Caco-2 (cell line): Measurements from ENCODE around the gene MRS2. TPM values are rescaled to one million over a fixed set of nuclear protein-coding genes. Genes with fewer than 3 reads are reported as not detected.
"Not testable (repeated sequence)": the region's sequence is repeated elsewhere in the genome, so short reads cannot be mapped to it uniquely, and the experiment has no call there.

Experiments used
- BruUV-seq: library from RNA; stranded (reverse); fragments of 400-500 nt; replicated peaks from 2 replicates; lab custom pipeline; 2021; lab: Mats Ljungman, UMichigan
- CTCF ChIA-PET: fragments of 300-600 bp; sonication (Branson Sonifier 250); formaldehyde crosslinking; loops from one replicate; lab custom pipeline; 2022; ENCODE audit warnings: antibody characterized with exemption; lab: Charles Lee
- POLR2A ChIA-PET: fragments of 300-600 bp; sonication (Branson Sonifier 250); formaldehyde crosslinking; loops from one replicate; lab custom pipeline; 2022; ENCODE audit warnings: antibody characterized with exemption; lab: Charles Lee
- DNase-seq, 2 experiments: peaks; one replicate each; pipeline versions ENCODE4 v3.0.0 to v3.0.0-alpha.2; 2020 to 2022
- H3K27me3 ChIP-seq: replicated peaks from 2 replicates; pipeline ENCODE4 v1.6.0; 2011; ENCODE audit warnings: low read length; ENCODE audit not compliant: control insufficient read depth, insufficient read depth
- H3K36me3 ChIP-seq: 2 replicates; pipeline ENCODE4 v1.5.1; 2011; ENCODE audit warnings: low read length; ENCODE audit not compliant: control insufficient read depth, insufficient read depth
- H3K4me1 ChIP-seq: fragments of 250-450 bp; sonication (Bioruptor Pico); 2 replicates; pipeline ENCODE4 v1.5.1; 2020; ENCODE audit warnings: mild to moderate bottlenecking
- H3K4me3 ChIP-seq: 2 replicates; pipeline ENCODE4 v1.5.1; 2011; ENCODE audit warnings: low read depth, mild to moderate bottlenecking, control low read depth, low read length
- H3K9me3 ChIP-seq: fragments of 250-450 bp; sonication (Bioruptor Pico); 2 replicates; pipeline ENCODE4 v1.5.1; 2020; ENCODE audit warnings: mild to moderate bottlenecking, moderate library complexity
- H3K27ac Mint-ChIP-seq: one replicate; pipeline ENCODE4 v1.8.0; 2022; ENCODE audit warnings: mixed read lengths; ENCODE audit not compliant: unreplicated experiment
- H3K27me3 Mint-ChIP-seq: one replicate; pipeline ENCODE4 v1.8.0; 2022; ENCODE audit warnings: mixed read lengths; ENCODE audit not compliant: insufficient read depth, unreplicated experiment
- H3K36me3 Mint-ChIP-seq: one replicate; pipeline ENCODE4 v1.8.0; 2022; ENCODE audit warnings: mild to moderate bottlenecking, mixed read lengths; ENCODE audit not compliant: insufficient read depth, unreplicated experiment
- H3K4me1 Mint-ChIP-seq: one replicate; pipeline ENCODE4 v1.8.0; 2022; ENCODE audit warnings: low read depth, mixed read lengths; ENCODE audit not compliant: unreplicated experiment
- H3K4me3 Mint-ChIP-seq: one replicate; pipeline ENCODE4 v1.8.0; 2022; ENCODE audit warnings: mild to moderate bottlenecking, moderate library complexity, mixed read lengths; ENCODE audit not compliant: unreplicated experiment
- H3K9me3 Mint-ChIP-seq: one replicate; pipeline ENCODE4 v1.8.0; 2022; ENCODE audit warnings: mixed read lengths; ENCODE audit not compliant: unreplicated experiment
- CTCF ChIP-seq, 2 experiments: fragments of 200-600 bp in 1 of 2; IDR thresholded peaks; 1 replicate in 1 of 2; 2 replicates in 1 of 2; pipeline versions ENCODE4 v1.5.1 to v1.8.0; 2011 to 2022; ENCODE audit warnings: antibody characterized with exemption in 1 of 2, control low read depth in 1 of 2, inconsistent platforms in 1 of 2, low read depth in 1 of 2, low read length in 1 of 2, mild to moderate bottlenecking in 1 of 2, moderate library complexity in 1 of 2; ENCODE audit not compliant: insufficient read depth in 1 of 2, severe bottlenecking in 1 of 2, unreplicated experiment in 1 of 2
- intact Hi-C: fragments of 100-400 bp; cut with micrococcal nuclease; formaldehyde crosslinking; loops from one replicate; pipeline ENCODE4 v1.10.0; 2022; ENCODE audit not compliant: unreplicated experiment
- total RNA-seq: library from RNA; stranded (reverse); gene quantifications from 2 replicates; pipeline ENCODE4 v1.2.3, GENCODE V29; 2022

MRS2 gene
- total RNA-seq, 1 experiment from 2014 or later = 62.3 TPM

DNA sequence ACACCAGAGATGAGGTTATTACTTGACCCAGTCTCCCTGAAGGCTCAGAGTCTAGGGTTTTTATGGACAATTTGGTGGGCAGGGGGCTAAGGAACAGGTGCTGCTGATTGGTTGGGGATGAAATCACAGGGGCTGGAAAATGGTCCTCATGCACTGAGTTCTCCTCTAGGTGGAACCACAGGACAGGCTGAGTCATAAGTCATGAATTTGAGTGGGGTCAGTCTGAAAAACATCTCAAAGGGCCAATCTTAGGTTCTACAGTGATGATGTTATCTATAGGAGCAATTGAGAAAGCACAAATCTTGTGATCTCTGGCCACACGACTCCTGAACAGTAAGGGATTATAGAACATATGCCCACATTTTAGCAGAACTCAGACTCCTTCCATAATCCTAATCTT, 5.9 kb upstream of the MRS2 start:
- Mint-ChIP-seq H3K27me3 (no peaks in the 10 kb centered on the region), H3K36me3 (peaks cover 6% of the 10 kb centered on the region), H3K9me3 (no peaks in the 10 kb centered on the region), H3K27ac (no peak overlapping the region), H3K4me1 (peaks cover 18% of the 10 kb centered on the region), H3K4me3 (no peak overlapping the region)
- intact Hi-C loops = no loop called here
- no peak for DNase-seq
- no peak for TF ChIP-seq CTCF (IDR thresholded peaks at IDR 0.05; ENCODE audit: insufficient read depth in 1 of 2, low read depth in 1 of 2, low read length in 1 of 2, severe bottlenecking in 1 of 2, unreplicated experiment in 1 of 2)
- no TSS peak for BruUV-seq
- peaks cover 8% of the 10 kb centered on the region for H3K9me3 ChIP-seq
- H3K4me1 ChIP-seq = peaks cover 19% of the 10 kb centered on the region
- no peak overlapping the region for H3K4me3 ChIP-seq
- ChIA-PET POLR2A (no interaction called here), CTCF (interaction anchor here (0.5 kb wide), 1 partner anchor 56 kb away, joined by 3 read pairs; no protein-coding TSS in a partner anchor)
- H3K36me3 ChIP-seq = no peaks in the 10 kb centered on the region
- H3K27me3 ChIP-seq = no peaks in the 10 kb centered on the region

DNA sequence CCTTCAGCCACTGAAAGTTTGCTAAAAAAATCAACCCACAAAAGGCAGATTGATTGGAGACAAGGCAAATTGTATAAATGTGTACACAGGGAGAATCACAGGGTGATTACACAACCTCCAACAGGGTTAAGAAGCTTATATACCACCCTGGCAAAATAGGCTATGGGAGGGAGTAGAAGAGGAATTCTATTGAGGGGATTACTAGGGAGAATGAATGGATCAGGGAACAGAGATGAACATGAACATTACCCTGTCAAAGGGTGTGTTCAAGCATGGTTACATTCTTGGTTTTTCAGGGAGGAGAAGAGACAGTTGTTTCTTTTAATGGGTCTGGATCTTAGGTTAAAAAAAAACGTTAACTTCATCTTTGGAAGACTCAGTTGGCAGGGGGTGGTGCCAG, 5.1 kb upstream of the MRS2 start:
- Histone ChIP-seq H3K36me3 (no peaks in the 10 kb centered on the region), H3K9me3 (peaks cover 8% of the 10 kb centered on the region), H3K4me3 (no peak overlapping the region), H3K4me1 (peaks cover 25% of the 10 kb centered on the region), H3K27me3 (no peaks in the 10 kb centered on the region)
- BruUV-seq = no TSS peak
- DNase-seq = no peak
- Mint-ChIP-seq H3K4me1 (peaks cover 18% of the 10 kb centered on the region), H3K9me3 (no peaks in the 10 kb centered on the region), H3K36me3 (peaks cover 6% of the 10 kb centered on the region), H3K27ac (peak overlapping the region; percentile 54), H3K27me3 (no peaks in the 10 kb centered on the region), H3K4me3 (no peak overlapping the region)
- ChIA-PET POLR2A (no interaction called here), CTCF (no interaction called here)
- intact Hi-C loops = no loop called here
- TF ChIP-seq CTCF (IDR thresholded peaks at IDR 0.05; ENCODE audit: insufficient read depth in 1 of 2, low read depth in 1 of 2, low read length in 1 of 2, severe bottlenecking in 1 of 2, unreplicated experiment in 1 of 2) = no peak

DNA sequence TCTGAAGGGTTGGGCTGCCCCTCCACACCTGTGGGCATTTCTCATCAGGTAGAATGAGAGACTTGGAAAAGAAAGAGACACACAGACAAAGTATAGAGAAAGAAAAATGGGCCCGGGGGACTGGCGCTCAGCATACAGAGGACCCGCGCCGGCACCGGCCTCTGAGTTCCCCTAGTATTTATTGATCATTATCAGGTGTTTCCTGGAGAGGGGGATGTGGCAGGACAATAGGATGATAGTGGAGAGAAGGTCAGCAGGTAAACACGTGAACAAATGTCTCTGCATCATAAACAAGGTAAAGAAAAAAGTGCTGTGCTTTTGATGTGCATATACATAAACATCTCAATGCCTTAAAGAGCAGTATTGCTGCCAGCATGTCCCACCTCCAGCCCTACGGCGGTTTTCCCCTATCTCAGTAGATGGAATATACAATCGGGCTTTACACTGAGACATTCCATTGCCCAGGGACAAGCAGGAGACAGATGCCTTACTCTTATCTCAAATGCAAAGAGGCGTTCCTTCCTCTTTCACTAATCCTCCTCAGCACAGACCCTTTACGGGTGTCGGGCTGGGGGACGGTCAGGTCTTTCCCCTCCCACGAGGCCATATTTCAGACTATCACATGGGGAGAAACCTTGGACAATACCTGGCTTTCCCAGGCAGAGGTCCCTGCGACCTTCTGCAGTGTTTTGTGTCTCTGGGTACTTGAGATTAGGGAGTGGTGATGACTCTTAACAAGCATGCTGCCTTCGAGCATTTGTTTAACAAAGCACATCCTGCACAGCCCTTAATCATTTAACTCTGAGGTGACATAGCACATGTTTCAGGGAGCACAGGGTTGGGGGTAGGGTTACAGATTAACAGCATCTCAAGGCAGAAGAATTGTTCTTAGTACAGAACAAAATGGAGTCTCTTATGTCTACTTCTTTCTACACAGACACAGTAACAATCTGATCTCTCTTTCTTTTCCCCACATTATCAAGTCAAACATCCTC, 2.4 kb upstream of the MRS2 start:
- POLR2A ChIA-PET = interaction anchor here (0.6 kb wide), 1 partner anchor 99 kb away, joined by 3 read pairs; no protein-coding TSS in a partner anchor
- H3K4me3 ChIP-seq = peak overlapping the region; percentile 21; the same call in 1 of the 2 replicates
- not testable (repeated sequence) for H3K27me3 Mint-ChIP-seq, H3K27me3 ChIP-seq, BruUV-seq, H3K9me3 ChIP-seq, H3K36me3 ChIP-seq, H3K9me3 Mint-ChIP-seq
- Mint-ChIP-seq H3K27ac (peak overlapping the region; percentile 82), H3K36me3 (peaks cover 22% of the 10 kb centered on the region), H3K4me3 (peak overlapping the region; percentile 99), H3K4me1 (peaks cover 12% of the 10 kb centered on the region)
- CTCF ChIA-PET = interaction anchor here (0.6 kb wide), 1 partner anchor 11 kb away, joined by 6 read pairs; no protein-coding TSS in a partner anchor
- peaks cover 33% of the 10 kb centered on the region for H3K4me1 ChIP-seq
- intact Hi-C loops = loop anchor here (1.0 kb wide), 1 partner anchor 117 kb away; no protein-coding TSS in a partner anchor
- DNase-seq = peak; percentile 75 to 87
